ENCODE measurements around the gene AHI1. TPM values are rescaled to one million over a fixed set of nuclear protein-coding genes. Genes with fewer than 3 reads are reported as not detected.

AHI1 gene
- total RNA-seq, 4 donors from 2014 or later: 9.2 to 16.5 (median 11.7) TPM

DNA sequence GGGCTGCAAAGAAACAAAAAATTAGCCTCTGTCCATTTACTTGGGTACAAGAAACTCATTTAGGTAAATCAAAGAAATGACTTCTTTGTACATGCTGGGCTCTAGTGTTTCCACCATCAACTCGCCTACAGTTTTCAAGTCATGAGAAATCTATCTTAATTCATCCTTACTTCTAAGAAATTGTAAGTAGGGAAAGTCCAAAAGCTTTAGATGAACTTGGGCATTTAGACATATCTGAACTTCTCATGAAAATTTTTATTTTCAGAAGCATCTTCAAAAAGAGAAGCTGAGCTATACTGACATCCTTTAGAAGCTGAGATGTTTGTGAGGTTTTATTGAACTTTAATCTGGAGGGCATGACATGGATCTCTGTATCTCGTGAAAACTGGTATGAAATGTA is 199.1 kb downstream of the AHI1 start:
- intact Hi-C loops (cut with DNase I; ENCODE audit: low total_unique reads): no loop called here
- no peak overlapping the region for H3K4me3 ChIP-seq (ENCODE audit: low read depth, poor library complexity, severe bottlenecking)
- no peak for DNase-seq (ENCODE audit: low spot score in 2 of 2)
- TF ChIP-seq, protein P1, sequence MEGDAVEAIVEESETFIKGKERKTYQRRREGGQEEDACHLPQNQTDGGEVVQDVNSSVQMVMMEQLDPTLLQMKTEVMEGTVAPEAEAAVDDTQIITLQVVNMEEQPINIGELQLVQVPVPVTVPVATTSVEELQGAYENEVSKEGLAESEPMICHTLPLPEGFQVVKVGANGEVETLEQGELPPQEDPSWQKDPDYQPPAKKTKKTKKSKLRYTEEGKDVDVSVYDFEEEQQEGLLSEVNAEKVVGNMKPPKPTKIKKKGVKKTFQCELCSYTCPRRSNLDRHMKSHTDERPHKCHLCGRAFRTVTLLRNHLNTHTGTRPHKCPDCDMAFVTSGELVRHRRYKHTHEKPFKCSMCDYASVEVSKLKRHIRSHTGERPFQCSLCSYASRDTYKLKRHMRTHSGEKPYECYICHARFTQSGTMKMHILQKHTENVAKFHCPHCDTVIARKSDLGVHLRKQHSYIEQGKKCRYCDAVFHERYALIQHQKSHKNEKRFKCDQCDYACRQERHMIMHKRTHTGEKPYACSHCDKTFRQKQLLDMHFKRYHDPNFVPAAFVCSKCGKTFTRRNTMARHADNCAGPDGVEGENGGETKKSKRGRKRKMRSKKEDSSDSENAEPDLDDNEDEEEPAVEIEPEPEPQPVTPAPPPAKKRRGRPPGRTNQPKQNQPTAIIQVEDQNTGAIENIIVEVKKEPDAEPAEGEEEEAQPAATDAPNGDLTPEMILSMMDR (IDR thresholded peaks at IDR 0.05): no peak
- no peak for TF ChIP-seq POLR2A (IDR thresholded peaks at IDR 0.05)
- 90 to 91% methylated on average over 2 of the region's 2 CpGs for WGBS, 2 donors

- WGBS, 2 donors: 88 to 96% methylated on average over 2 of the region's 2 CpGs
- TF ChIP-seq, protein P1 (IDR thresholded peaks at IDR 0.05): no peak
- TF ChIP-seq POLR2A (IDR thresholded peaks at IDR 0.05): no peak
- H3K4me3 ChIP-seq (ENCODE audit: low read depth, poor library complexity, severe bottlenecking): no peak overlapping the region
- intact Hi-C loops (cut with DNase I; ENCODE audit: low total_unique reads): no loop called here
- DNase-seq (ENCODE audit: low spot score in 2 of 2): no peak
These were observed 200.8 kb downstream of the AHI1 start for GRCh38 chr6:135296715-135297114.

- intact Hi-C loops (cut with DNase I; ENCODE audit: low total_unique reads): no loop called here
- TF ChIP-seq, protein P1 (IDR thresholded peaks at IDR 0.05): no peak
- TF ChIP-seq POLR2A (IDR thresholded peaks at IDR 0.05): no peak
- DNase-seq (ENCODE audit: low spot score in 2 of 2): no peak
- H3K4me3 ChIP-seq (ENCODE audit: low read depth, poor library complexity, severe bottlenecking): no peak overlapping the region
- WGBS, 2 donors: 84 to 98% methylated on average over 1 of the region's 1 CpG
These were observed 202.5 kb downstream of the AHI1 start for GRCh38 chr6:135295085-135295484.

GRCh38 chr6:135291288-135292076 is 206.1 kb downstream of the AHI1 start:
- no peak overlapping the region for H3K4me3 ChIP-seq (ENCODE audit: low read depth, poor library complexity, severe bottlenecking)
- WGBS, 2 donors: 71 to 81% methylated on average over 3 of the region's 3 CpGs
- no peak for DNase-seq (ENCODE audit: low spot score in 2 of 2)
- no peak for TF ChIP-seq POLR2A (IDR thresholded peaks at IDR 0.05)
- TF ChIP-seq, protein P1 (IDR thresholded peaks at IDR 0.05): no peak
- intact Hi-C loops (cut with DNase I; ENCODE audit: low total_unique reads): no loop called here

DNA sequence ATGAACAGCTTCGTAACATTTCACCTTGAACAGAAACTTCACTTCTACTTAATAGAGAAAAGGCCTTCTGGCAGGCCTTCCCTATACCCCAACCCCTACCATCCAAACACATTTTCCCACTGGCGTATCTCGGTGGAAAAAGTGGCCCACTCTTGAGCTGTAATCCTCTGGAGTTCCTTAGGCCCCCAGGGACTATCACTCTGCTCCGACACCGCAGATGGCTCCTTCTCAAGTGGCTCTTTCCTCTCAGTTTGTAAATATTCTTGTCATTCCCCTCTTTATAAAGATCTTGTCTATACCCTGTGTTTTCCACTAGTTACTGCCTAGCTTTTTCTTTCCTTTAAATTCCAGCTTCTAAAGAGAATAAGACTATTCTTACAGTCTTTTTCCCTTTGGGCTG is 207.7 kb downstream of the AHI1 start:
- 88 to 95% methylated on average over 5 of the region's 5 CpGs for WGBS, 2 donors
- intact Hi-C loops (cut with DNase I; ENCODE audit: low total_unique reads): no loop called here

More for the DNA sequence above, 207.7 kb downstream of the AHI1 start:
- no peak for DNase-seq (ENCODE audit: low spot score in 2 of 2)
- TF ChIP-seq, protein P1 (IDR thresholded peaks at IDR 0.05): no peak
- no peak for TF ChIP-seq POLR2A (IDR thresholded peaks at IDR 0.05)
- no peak overlapping the region for H3K4me3 ChIP-seq (ENCODE audit: low read depth, poor library complexity, severe bottlenecking)
